Activated CD8-positive, alpha-beta T cell treated with anti-CD3 and anti-CD28 coated beads, Interleukin-2, amount 10 ng/mL, durations not matched to agents 7 days and 5 days (primary cell): ENCODE results near the gene EPHB1. TPM values are rescaled to one million over a fixed set of nuclear protein-coding genes. Genes with fewer than 3 reads are reported as not detected.

ENCODE experiments used
- ATAC-seq: fragments of 150-1000 bp; cut with Tn5 transposase; one replicate; pipeline ENCODE4 v1.10.0; 2021; ENCODE audit warnings: moderate library complexity
- CTCF ChIA-PET: fragments of 350-600 bp; sonication (Branson Sonifier 250); formaldehyde crosslinking; loops from one replicate; lab custom pipeline; 2021; ENCODE audit warnings: antibody characterized with exemption; lab: Charles Lee
- POLR2A ChIA-PET: fragments of 350-600 bp; sonication (Branson Sonifier 250); formaldehyde crosslinking; loops from one replicate; lab custom pipeline; 2021; ENCODE audit warnings: antibody characterized with exemption; lab: Charles Lee
- DNase-seq: peaks from one replicate; pipeline ENCODE4 v3.0.0-alpha.2; 2020
- H3K27ac Mint-ChIP-seq: one replicate; pipeline ENCODE4 v1.8.0; 2021; ENCODE audit warnings: mild to moderate bottlenecking, mixed read lengths
- H3K27me3 Mint-ChIP-seq: one replicate; pipeline ENCODE4 v1.8.0; 2021; ENCODE audit warnings: low read depth, mixed read lengths
- H3K36me3 Mint-ChIP-seq: one replicate; pipeline ENCODE4 v1.8.0; 2021; ENCODE audit warnings: low read depth, mixed read lengths
- H3K4me1 Mint-ChIP-seq: one replicate; pipeline ENCODE4 v1.8.0; 2021; ENCODE audit warnings: low read depth, mixed read lengths
- H3K4me3 Mint-ChIP-seq: one replicate; pipeline ENCODE4 v1.8.0; 2021; ENCODE audit warnings: mild to moderate bottlenecking, mixed read lengths
- H3K9me3 Mint-ChIP-seq: one replicate; pipeline ENCODE4 v1.8.0; 2022; ENCODE audit warnings: mixed read lengths; ENCODE audit not compliant: insufficient read depth
- total RNA-seq, 2 experiments: library from RNA; stranded (reverse); gene quantifications; one replicate each; pipeline ENCODE4 v1.2.3, GENCODE V29; 2021

Gene EPHB1
- total RNA-seq, 2 experiments from 2014 or later, result 1.1 to 1.4 TPM

DNA sequence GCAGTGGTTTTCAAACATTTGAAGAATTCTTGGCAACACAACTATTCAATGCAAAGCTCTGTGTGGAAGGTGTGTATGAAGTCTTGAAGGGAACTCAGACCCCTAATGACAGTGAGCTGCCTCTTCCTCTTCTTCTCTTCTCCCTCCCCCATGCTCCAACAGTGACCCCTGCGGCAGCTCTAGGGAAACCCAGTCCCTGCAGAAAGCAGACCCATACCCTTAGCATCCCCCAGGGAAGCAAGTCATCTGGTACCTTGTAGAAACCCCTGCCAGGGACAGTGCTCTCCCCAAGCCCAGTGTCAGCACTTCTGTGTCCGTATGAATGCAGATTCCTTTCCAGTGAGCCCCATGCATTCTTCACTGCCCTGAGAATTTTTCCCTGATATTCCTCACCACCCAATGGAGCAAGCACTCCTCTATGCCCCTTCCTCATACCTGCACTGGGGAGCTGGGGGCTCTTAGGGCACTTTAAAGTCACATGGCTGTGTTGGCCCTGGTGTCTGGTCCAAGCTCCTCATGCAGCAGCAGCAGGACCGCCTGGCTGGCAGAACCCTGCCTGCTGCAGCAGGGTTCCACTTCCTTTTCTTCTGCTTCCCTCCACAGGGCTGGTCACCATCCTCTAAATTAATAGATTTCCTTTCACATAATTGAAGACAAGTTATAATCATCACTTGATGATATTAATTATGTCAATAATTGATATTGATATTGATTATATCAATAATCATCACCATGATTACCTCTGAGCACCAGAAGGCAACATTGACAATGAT, 442.5 kb downstream of the EPHB1 start:
- Mint-ChIP-seq H3K4me1 (no peaks in the 10 kb centered on the region), H3K4me3 (no peak overlapping the region), H3K27ac (no peak overlapping the region), H3K9me3 (no peaks in the 10 kb centered on the region), H3K27me3 (no peaks in the 10 kb centered on the region), H3K36me3 (no peaks in the 10 kb centered on the region)
- DNase-seq, result no peak
- CTCF ChIA-PET, result no interaction called here
- POLR2A ChIA-PET, result no interaction called here
- no peak for ATAC-seq

DNA sequence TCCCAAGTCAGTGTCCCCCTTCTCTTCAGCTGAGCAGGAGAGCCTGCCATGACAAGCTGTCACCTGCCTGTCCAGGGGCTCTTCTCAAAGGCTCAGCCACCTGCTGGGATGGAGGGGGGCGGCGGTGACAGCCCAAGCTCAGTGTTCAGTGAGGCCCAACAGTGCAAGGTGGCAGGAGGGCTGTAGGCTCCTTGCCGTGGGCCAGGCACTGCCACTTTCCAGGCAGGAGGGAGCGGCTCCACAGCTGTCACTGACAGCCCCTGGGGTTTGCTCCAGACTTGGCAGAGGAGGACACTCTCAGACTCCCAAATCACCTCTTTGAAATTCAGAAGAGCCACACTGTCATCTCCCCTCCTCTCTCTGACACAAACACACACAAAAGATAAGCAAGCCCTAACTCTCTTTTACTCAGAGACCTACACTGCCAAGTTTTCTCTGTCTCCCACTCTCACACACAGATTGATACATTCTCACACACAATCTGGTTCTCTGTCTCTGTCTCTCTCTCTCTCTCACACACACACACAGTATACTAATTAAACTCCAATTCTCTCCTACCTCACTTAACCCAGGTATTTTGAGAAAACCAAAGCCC, 443.3 kb downstream of the EPHB1 start:
- ChIA-PET POLR2A (no interaction called here), CTCF (no interaction called here)
- Mint-ChIP-seq H3K4me1 (no peaks in the 10 kb centered on the region), H3K27ac (no peak overlapping the region), H3K4me3 (no peak overlapping the region), H3K9me3 (no peaks in the 10 kb centered on the region), H3K27me3 (no peaks in the 10 kb centered on the region), H3K36me3 (no peaks in the 10 kb centered on the region)
- DNase-seq (no peak), ATAC-seq (no peak)

DNA sequence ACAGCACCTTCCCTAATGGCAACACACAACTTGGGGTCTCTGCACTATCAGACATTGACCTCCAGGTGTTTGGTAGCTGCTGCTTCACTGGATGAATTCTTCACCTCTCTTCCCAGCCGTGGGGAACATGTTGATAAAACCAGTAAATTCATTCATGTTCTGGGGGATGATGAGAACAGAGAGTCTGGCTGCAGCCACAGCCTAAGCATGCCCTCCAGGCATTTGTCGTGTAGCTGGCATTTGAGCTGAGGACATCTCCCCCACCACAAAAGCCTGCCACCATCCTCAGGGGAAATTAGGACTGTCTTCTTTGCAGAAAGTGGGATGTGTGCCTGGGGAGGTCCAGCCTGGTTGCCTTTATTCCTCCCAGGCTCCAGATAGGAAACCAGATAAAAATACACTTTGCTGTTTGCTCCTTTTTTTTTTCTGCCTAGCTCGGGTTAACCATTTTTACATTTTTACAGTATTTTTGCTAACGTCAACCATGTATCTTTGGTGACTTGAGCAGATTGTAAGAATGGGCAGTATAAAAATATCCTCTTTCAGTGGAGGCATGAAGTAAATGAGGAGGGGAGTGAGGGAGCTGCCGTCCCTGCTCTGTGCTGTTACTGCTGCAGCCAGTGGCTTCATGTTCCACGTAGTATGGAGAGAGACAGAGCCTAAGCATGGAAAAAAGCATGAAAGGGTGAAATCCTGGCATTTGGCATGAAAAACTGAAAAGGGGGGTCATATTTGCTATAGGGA, 444.0 kb downstream of the EPHB1 start:
- H3K27me3 Mint-ChIP-seq, result no peaks in the 10 kb centered on the region
- CTCF ChIA-PET, result no interaction called here
- POLR2A ChIA-PET, result no interaction called here
- DNase-seq, result no peak
- ATAC-seq, result no peak
- H3K9me3 Mint-ChIP-seq, result no peaks in the 10 kb centered on the region
- no peaks in the 10 kb centered on the region for H3K4me1 Mint-ChIP-seq
- no peak overlapping the region for H3K27ac Mint-ChIP-seq
- no peak overlapping the region for H3K4me3 Mint-ChIP-seq
- no peaks in the 10 kb centered on the region for H3K36me3 Mint-ChIP-seq

DNA sequence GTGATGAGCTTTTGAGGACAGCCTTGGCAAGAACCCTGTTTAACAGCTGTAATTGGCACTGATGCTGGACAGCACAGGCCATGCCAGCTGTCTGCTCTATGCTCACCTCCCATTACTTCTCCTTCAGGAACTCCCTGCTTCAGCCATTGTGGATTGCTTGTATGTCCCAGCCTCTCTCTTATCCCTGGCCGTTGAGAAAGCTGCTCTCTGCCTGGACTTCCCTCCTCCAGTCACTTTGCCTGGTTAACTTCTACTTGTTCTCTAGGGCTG, 444.5 kb downstream of the EPHB1 start:
- Mint-ChIP-seq H3K9me3 (no peaks in the 10 kb centered on the region), H3K27ac (no peak overlapping the region), H3K4me3 (no peak overlapping the region), H3K27me3 (no peaks in the 10 kb centered on the region), H3K4me1 (no peaks in the 10 kb centered on the region), H3K36me3 (no peaks in the 10 kb centered on the region)
- ATAC-seq, result no peak
- CTCF ChIA-PET, result no interaction called here
- POLR2A ChIA-PET, result no interaction called here
- no peak for DNase-seq

DNA sequence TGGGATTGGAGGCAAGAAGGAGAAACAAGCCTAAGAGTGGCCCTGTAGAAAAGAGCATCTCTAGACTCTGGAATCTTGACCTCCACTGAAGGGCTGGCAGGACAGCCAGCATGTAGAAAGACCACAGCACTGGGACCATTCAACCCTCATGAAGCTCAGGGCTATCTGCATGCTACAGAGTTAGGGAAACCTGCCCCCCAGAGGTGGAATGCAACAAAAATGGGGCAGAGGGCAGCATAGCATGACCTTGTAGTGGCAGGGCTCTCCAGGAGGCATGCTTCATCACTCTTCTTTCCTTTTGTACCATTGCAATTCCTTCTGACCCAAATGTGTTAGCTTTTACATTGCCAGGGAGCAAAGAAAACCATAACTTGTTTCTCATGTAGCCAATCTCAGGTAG, 445.4 kb downstream of the EPHB1 start:
- Mint-ChIP-seq H3K4me1 (no peaks in the 10 kb centered on the region), H3K4me3 (no peak overlapping the region), H3K27me3 (no peaks in the 10 kb centered on the region), H3K9me3 (no peaks in the 10 kb centered on the region), H3K36me3 (no peaks in the 10 kb centered on the region), H3K27ac (no peak overlapping the region)
- DNase-seq, result no peak
- ChIA-PET POLR2A (no interaction called here), CTCF (interaction anchor here (0.7 kb wide), 1 partner anchor 68 kb away, joined by 3 read pairs; no protein-coding TSS in a partner anchor)
- ATAC-seq, result no peak

DNA sequence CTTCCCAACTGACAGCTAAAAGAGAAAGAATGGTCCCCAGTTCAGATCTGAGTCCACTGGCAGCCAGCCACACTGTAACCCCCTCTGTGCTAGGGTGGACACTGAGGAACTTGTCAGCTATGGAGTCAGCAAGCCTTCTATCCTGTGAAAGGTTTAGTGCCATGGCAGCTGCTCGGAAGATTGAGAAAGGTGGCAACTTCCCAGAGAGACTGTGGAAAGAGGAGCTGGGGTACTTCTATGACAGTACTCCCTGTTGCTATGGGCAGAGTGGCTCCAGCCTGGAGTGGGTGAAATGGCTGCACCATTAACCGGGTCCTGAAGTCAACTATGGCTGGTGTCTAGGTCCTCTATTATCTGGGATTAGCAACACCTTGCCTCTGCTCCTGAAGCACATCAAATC, 447.2 kb downstream of the EPHB1 start:
- no peaks in the 10 kb centered on the region for H3K27me3 Mint-ChIP-seq
- no peak overlapping the region for H3K27ac Mint-ChIP-seq
- no peak for ATAC-seq
- H3K36me3 Mint-ChIP-seq, result no peaks in the 10 kb centered on the region
- H3K9me3 Mint-ChIP-seq, result no peaks in the 10 kb centered on the region
- DNase-seq, result no peak
- no peak overlapping the region for H3K4me3 Mint-ChIP-seq
- ChIA-PET POLR2A (no interaction called here), CTCF (no interaction called here)
- H3K4me1 Mint-ChIP-seq, result no peaks in the 10 kb centered on the region

DNA sequence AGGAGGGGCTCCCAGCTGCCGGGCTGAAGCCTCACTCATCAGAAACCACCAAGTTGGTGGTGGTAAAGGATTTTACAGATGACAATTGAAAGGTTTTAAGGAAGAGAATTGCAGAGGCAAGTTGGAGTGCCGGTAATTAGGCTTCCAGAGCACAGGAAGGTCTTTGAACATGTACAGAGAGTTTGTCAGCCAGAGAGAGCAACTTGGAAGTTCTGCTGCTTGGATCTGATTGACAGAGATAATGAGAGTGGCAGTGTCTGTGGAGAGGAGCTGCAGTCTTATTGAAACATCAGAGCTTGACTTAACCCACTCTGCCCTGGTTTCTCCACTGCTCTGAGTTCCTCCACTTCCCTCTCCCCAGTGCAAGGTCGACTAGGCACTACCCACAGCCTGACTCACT, 448.6 kb downstream of the EPHB1 start:
- CTCF ChIA-PET, result no interaction called here
- Mint-ChIP-seq H3K4me3 (no peak overlapping the region), H3K27me3 (no peaks in the 10 kb centered on the region), H3K4me1 (no peaks in the 10 kb centered on the region), H3K27ac (no peak overlapping the region), H3K9me3 (no peaks in the 10 kb centered on the region), H3K36me3 (no peaks in the 10 kb centered on the region)
- POLR2A ChIA-PET, result interaction anchor here (0.7 kb wide), 1 partner anchor 518 kb away, joined by 3 read pairs; no protein-coding TSS in a partner anchor
- ATAC-seq (no peak), DNase-seq (no peak)

DNA sequence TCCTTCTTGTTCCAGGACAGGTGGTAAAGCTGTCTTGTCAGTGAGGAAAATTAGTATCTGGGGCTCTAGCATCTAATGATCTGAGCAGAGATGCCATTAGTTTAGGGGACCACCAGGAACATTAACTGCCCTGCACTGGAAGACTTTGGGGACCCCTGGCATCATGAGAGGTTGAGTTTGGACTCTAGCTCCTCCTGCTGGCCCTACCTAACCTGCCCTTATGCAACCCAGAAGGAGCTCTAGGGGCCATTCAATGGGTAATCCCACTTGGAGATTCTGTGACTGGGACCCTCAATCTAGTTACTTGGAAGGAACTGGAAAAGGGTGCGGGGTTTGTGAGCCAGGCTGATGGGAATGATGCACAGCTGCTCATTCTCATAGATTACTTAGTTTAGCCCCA, 451.0 kb downstream of the EPHB1 start:
- ATAC-seq, result no peak

DNA sequence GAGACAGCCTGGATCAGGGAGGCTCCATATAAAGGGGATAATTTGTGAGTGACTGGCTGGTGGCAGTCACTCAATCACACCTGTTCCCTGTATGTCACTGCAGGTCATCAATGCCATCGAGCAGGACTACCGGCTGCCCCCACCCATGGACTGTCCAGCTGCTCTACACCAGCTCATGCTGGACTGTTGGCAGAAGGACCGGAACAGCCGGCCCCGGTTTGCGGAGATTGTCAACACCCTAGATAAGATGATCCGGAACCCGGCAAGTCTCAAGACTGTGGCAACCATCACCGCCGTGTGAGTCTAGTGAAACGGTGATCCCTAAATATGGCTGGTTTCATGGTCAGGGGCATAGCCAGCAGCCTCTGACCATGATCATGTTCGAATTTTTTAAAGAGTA, 453.2 kb downstream of the EPHB1 start:
- CTCF ChIA-PET, result no interaction called here
- POLR2A ChIA-PET, result no interaction called here
- DNase-seq (no peak), ATAC-seq (no peak)
- H3K36me3 Mint-ChIP-seq, result no peaks in the 10 kb centered on the region
- no peak overlapping the region for H3K4me3 Mint-ChIP-seq
- H3K4me1 Mint-ChIP-seq, result no peaks in the 10 kb centered on the region
- no peaks in the 10 kb centered on the region for H3K9me3 Mint-ChIP-seq
- no peak overlapping the region for H3K27ac Mint-ChIP-seq
- no peaks in the 10 kb centered on the region for H3K27me3 Mint-ChIP-seq

More for the DNA sequence above, 451.0 kb downstream of the EPHB1 start:
- Mint-ChIP-seq H3K27me3 (no peaks in the 10 kb centered on the region), H3K4me3 (no peak overlapping the region), H3K4me1 (no peaks in the 10 kb centered on the region), H3K36me3 (no peaks in the 10 kb centered on the region), H3K9me3 (no peaks in the 10 kb centered on the region), H3K27ac (no peak overlapping the region)
- ChIA-PET CTCF (no interaction called here), POLR2A (no interaction called here)
- DNase-seq, result no peak

DNA sequence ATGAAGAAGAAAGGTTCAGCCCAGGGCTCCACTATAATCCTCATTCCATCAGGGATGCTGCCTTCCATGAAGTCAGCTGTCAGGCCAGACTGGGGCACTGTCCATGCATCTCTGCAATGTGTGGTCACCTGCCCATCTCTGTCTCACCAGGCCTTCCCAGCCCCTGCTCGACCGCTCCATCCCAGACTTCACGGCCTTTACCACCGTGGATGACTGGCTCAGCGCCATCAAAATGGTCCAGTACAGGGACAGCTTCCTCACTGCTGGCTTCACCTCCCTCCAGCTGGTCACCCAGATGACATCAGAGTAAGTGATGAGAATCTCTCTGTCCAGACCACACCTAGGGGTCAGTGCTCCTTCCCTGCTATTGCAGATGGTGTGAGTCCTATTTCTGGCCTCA, 454.1 kb downstream of the EPHB1 start:
- Mint-ChIP-seq H3K36me3 (no peaks in the 10 kb centered on the region), H3K4me1 (no peaks in the 10 kb centered on the region), H3K27ac (no peak overlapping the region), H3K27me3 (no peaks in the 10 kb centered on the region), H3K4me3 (no peak overlapping the region), H3K9me3 (no peaks in the 10 kb centered on the region)
- CTCF ChIA-PET, result no interaction called here
- no peak for DNase-seq
- ATAC-seq, result no peak
- POLR2A ChIA-PET, result interaction anchor here (0.7 kb wide), 1 partner anchor 22 kb away, joined by 3 read pairs; no protein-coding TSS in a partner anchor

DNA sequence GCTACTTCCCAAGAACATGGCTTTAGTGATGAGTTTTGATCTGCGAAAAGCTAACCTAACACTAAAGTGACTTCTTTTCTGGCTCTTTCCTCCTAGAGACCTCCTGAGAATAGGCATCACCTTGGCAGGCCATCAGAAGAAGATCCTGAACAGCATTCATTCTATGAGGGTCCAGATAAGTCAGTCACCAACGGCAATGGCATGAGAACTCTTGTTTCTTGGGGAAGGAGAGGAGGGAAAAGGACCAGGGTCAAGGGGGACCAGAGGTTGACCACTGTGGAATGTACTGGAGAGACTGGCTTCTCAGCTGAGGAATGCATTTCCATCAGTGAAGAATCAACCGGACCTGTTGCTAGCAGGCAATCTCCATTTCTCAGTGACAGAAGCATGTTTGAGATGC, 463.9 kb downstream of the EPHB1 start:
- no peak for DNase-seq
- Mint-ChIP-seq H3K27ac (no peak overlapping the region), H3K27me3 (no peaks in the 10 kb centered on the region), H3K9me3 (no peaks in the 10 kb centered on the region), H3K36me3 (no peaks in the 10 kb centered on the region), H3K4me3 (no peak overlapping the region), H3K4me1 (no peaks in the 10 kb centered on the region)
- POLR2A ChIA-PET, result no interaction called here
- no peak for ATAC-seq
- CTCF ChIA-PET, result no interaction called here

DNA sequence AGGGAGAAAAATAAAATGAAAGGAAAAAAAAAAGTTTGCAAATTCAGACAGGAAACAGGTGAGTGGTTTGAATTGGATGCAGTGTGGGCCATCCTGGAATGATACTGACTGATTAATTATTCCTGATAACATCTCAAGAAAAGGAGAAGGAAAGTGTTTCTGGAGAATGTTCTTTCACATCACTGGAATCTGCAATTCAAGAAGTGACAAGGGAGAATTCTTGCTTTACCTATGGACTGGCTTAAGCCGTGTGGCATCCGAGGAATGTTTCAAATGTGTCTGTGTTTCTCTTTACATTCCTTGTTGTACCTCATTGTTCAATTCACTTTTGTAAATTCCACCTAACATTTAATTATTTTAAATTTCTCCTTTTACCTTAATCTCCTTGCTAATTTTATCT, 465.0 kb downstream of the EPHB1 start:
- Mint-ChIP-seq H3K36me3 (no peaks in the 10 kb centered on the region), H3K9me3 (no peaks in the 10 kb centered on the region), H3K4me3 (no peak overlapping the region), H3K27ac (no peak overlapping the region), H3K4me1 (no peaks in the 10 kb centered on the region), H3K27me3 (no peaks in the 10 kb centered on the region)
- POLR2A ChIA-PET, result no interaction called here
- ATAC-seq (no peak), DNase-seq (no peak)
- CTCF ChIA-PET, result no interaction called here
